Spinal cord (tissue), 10 donors: Measurements from ENCODE around the gene RNF220. TPM values are rescaled to one million over a fixed set of nuclear protein-coding genes. Genes with fewer than 3 reads are reported as not detected.
A peak's percentile ranks its signal among the peaks of the same experiment; 100 is the strongest.

Experiments used
- DNase-seq, 6 donors: peaks; one replicate each; pipeline versions ENCODE4 v3.0.0 to v3.0.0-alpha.2; 2013 to 2015; ENCODE audit warnings: low spot score in 6 of 6, low read depth in 4 of 6
- H3K27ac ChIP-seq: one replicate; pipeline ENCODE4 v1.5.1; 2013; ENCODE audit warnings: low read depth, low read length, control low read depth
- H3K27me3 ChIP-seq: one replicate; pipeline ENCODE4 v1.6.1; 2013; ENCODE audit warnings: low read length; ENCODE audit not compliant: control insufficient read depth, insufficient read depth
- H3K36me3 ChIP-seq: one replicate; pipeline ENCODE4 v1.6.1; 2013; ENCODE audit warnings: low read length; ENCODE audit not compliant: control insufficient read depth, insufficient read depth
- H3K4me1 ChIP-seq: one replicate; pipeline ENCODE4 v1.6.1; 2013; ENCODE audit warnings: low read length; ENCODE audit not compliant: control insufficient read depth, insufficient read depth
- H3K4me3 ChIP-seq: one replicate; pipeline ENCODE4 v1.5.1; 2013; ENCODE audit warnings: low read depth, low read length, control low read depth
- H3K9me3 ChIP-seq: one replicate; pipeline ENCODE4 v1.6.1; 2013; ENCODE audit warnings: low read length; ENCODE audit not compliant: control insufficient read depth, insufficient read depth
- WGBS: methylation state at CpG from one replicate; pipeline ENCODE4 v1.1.5; 2013; ENCODE audit warnings: missing lambda C conversion rate; ENCODE audit not compliant: insufficient coverage; 5-methylcytosine and 5-hydroxymethylcytosine counted together
- polyA plus RNA-seq, 2 donors: library from polyadenylated mRNA; unstranded; fragments of 120-200 nt; gene quantifications; one replicate each; pipeline ENCODE4 v1.2.1, GENCODE V29; 2013; ENCODE audit not compliant: insufficient read length in 2 of 2
- total RNA-seq, 2 donors: library from RNA; depleted of rRNA in 1 of 2; stranded (reverse); fragments of 120-200 nt in 1 of 2; fragments of >200 nt in 1 of 2; gene quantifications; one replicate each; pipeline versions ENCODE4 v1.2.3 to v1.2.4, GENCODE V29; 2013 to 2014
- donor health status: healthy.

The RNF220 gene
- total and polyA plus RNA-seq, 4 donors, result 43.0 to 123 (median 99.5) TPM

DNA sequence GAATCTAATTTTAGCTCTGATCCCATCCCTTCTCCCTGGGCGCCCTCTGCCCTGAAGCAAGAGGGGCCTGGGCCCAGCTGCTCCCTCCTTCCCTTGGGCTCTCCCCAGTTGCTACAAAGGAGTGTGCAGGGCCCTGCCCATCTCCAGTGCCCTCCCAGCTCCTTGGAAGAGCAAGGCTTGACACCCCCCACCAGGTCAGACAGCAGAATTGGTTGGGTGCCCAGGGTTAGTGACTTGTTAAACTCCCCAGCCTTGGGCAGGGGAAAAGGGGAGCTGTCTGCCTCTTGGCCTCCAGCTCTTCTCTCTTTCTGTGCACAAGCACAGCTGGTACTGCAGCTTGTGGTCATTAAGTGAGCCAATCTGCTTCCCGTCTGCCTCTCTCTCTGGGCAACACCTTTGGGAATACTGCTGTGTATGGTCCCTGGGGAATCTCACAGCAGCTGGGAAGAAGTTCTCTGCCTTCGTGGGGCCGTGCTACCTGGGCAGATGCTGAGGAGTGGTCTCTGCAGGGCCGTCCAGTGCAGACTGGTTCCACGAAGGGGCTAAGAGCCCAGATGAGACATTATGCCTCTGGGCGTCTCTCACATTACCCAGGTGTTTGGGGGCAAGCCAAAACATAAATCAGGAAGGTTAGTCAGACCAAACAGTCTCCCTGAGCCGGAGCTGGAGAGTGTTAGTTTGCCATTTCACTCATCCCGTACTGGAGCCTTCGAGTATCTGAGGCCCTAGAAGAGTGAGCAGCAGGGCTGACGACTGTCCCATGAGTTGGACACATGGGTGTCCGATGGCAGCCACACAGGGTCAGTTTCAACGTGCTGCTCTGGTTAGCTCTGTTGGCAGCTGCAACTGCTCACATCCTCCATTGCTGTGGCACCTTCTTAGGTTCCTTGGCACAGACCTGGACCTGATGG lies 231.9 kb downstream of the RNF220 start:
- H3K27me3 ChIP-seq, result no peaks in the 10 kb centered on the region
- no peak overlapping the region for H3K4me3 ChIP-seq
- WGBS, result 55% methylated on average over 12 of the region's 13 CpGs
- no peak overlapping the region for H3K27ac ChIP-seq
- peaks cover 67% of the 10 kb centered on the region for H3K36me3 ChIP-seq
- DNase-seq, result peak in 1 of 6 donors; percentile 75
- no peaks in the 10 kb centered on the region for H3K9me3 ChIP-seq
- peaks cover 46% of the 10 kb centered on the region for H3K4me1 ChIP-seq

DNA sequence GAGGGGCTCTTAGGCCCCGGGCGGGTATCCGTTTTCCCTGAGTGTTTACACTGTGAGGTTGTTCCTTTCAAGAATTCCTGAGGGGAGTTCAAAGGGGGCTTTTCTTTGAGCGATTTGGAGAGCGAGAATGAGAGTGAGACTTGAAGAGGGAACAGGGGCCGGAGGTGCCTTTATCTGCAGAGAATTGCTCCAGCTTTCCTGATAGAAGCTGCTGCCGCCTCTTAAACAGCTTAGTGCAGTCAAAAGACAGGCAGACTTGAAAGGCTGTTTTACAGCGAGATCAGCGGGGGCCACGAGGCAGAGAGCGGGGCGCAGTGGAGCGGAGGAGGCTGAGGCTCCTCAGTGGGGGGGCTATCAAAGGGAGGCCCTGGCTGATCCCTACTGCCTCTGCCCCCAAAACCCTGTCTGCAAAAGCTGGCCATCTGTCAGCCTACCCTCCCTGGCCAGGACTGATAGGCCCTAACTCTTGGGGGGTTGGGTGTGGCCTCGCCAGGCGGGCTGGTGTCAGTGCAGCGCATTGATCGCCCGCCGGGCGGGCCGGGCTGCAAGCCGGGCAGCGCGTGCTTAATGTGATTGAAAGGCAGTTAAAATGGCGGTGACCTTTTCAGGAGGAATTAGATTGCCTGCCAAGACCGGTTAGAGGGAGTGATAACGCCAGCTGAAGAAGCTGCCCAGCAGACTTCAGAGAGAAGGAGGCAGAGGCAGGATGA lies 232.8 kb downstream of the RNF220 start:
- WGBS, result 44% methylated on average over 27 of the region's 27 CpGs
- no peak overlapping the region for H3K27ac ChIP-seq
- DNase-seq, result peak in 2 of 6 donors; percentile 52 to 66
- H3K9me3 ChIP-seq, result no peaks in the 10 kb centered on the region
- no peak overlapping the region for H3K4me3 ChIP-seq
- peaks cover 42% of the 10 kb centered on the region for H3K4me1 ChIP-seq
- peaks cover 76% of the 10 kb centered on the region for H3K36me3 ChIP-seq
- H3K27me3 ChIP-seq, result no peaks in the 10 kb centered on the region

GRCh38 chr1:44640200-44640853 lies 235.3 kb downstream of the RNF220 start:
- DNase-seq, result no peak
- Histone ChIP-seq H3K27me3 (no peaks in the 10 kb centered on the region), H3K27ac (no peak overlapping the region), H3K36me3 (peaks cover 95% of the 10 kb centered on the region), H3K9me3 (no peaks in the 10 kb centered on the region), H3K4me1 (peaks cover 62% of the 10 kb centered on the region), H3K4me3 (no peak overlapping the region)
- WGBS, result 70% methylated on average over 24 of the region's 24 CpGs

DNA sequence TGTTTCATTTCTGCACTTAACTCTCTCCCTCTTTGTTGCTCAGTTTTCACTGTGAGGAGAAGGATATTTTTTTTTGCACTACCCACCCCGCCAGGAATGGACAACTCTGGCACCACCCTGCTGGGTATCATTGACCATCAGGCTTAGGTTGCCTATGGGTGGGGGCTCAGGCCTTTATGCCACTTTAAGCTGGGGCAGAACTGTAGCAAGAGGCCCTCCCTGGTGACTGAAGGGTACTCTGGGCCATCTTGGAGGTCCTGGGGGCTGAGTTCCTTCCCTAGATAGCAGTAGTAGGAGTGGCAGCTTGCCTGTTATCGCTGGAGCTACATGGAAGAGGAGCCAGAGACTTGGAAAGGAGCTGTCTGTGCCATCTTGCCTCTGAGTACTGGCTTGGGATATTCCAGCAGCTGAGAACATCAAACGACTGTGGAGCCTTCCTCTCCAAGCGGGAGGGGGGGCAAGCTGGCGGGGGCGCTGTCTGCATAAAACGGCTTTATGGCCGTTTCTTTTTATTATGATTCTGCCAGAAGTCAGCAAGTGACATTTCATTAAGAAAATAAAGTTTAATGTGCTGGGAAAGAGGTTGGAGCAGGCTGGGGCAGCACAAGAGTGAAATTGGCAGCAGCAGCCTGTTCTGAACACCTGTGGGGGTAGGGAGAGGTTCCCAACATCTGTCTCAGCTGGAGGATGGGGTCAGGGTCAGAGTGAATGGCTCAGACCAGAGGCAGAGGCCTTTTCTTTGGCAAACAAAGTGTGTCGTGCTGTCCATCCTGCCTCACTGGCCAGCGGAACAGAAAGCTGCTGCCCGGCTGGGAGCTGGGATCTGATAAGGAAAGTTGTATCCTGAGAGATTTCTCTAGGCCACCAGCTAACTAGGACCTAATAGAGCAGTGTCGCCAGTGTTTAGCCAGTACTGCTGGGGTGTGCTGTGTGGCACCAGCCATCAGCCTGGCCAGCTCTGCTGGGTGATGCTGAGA lies 236.4 kb downstream of the RNF220 start:
- Histone ChIP-seq H3K27ac (peak overlapping the region; percentile 16), H3K4me1 (peaks cover 64% of the 10 kb centered on the region), H3K4me3 (no peak overlapping the region), H3K27me3 (no peaks in the 10 kb centered on the region), H3K36me3 (peaks cover 95% of the 10 kb centered on the region), H3K9me3 (no peaks in the 10 kb centered on the region)
- DNase-seq, result peak in 1 of 6 donors; percentile 61
- WGBS, result 69% methylated on average over 11 of the region's 12 CpGs

- H3K36me3 ChIP-seq, result peaks cover 94% of the 10 kb centered on the region
- peaks cover 62% of the 10 kb centered on the region for H3K4me1 ChIP-seq
- WGBS, result 100% methylated on average over 2 of the region's 2 CpGs
- no peak overlapping the region for H3K27ac ChIP-seq
- no peaks in the 10 kb centered on the region for H3K9me3 ChIP-seq
- no peaks in the 10 kb centered on the region for H3K27me3 ChIP-seq
- no peak for DNase-seq
- H3K4me3 ChIP-seq, result no peak overlapping the region
These were observed 237.2 kb downstream of the RNF220 start for GRCh38 chr1:44642255-44642654.

DNA sequence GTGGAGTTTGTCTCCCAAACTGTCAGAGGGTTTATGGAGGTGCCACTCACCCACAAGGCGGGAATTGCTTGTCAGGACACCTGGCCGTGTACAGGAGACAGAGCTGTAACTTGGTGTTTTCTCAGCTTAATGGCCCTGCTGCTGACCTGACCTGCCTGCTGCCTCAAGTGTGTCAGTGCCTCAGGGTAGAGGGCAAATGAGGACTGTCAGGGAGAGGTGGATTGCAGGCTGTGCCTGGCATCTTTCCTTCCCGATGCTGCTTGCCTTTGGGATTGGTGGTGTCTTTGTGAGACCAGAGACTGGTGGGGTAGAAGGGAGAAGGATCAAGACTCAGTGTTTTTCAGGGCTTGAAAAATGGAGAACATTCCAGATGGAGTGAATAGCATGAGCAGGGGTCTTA lies 237.9 kb downstream of the RNF220 start:
- no peak for DNase-seq
- H3K4me3 ChIP-seq, result no peak overlapping the region
- H3K36me3 ChIP-seq, result peaks cover 93% of the 10 kb centered on the region
- no peak overlapping the region for H3K27ac ChIP-seq
- H3K9me3 ChIP-seq, result no peaks in the 10 kb centered on the region
- WGBS, result 81% methylated on average over 3 of the region's 3 CpGs
- H3K27me3 ChIP-seq, result no peaks in the 10 kb centered on the region
- peaks cover 55% of the 10 kb centered on the region for H3K4me1 ChIP-seq

GRCh38 chr1:44643721-44644334 lies 238.8 kb downstream of the RNF220 start:
- Histone ChIP-seq H3K4me3 (no peak overlapping the region), H3K4me1 (peaks cover 49% of the 10 kb centered on the region), H3K9me3 (no peaks in the 10 kb centered on the region), H3K36me3 (peaks cover 90% of the 10 kb centered on the region), H3K27ac (peak overlapping the region; percentile 48), H3K27me3 (no peaks in the 10 kb centered on the region)
- WGBS, result 66% methylated on average over 5 of the region's 9 CpGs
- peak in 1 of 6 donors; percentile 60 for DNase-seq

DNA sequence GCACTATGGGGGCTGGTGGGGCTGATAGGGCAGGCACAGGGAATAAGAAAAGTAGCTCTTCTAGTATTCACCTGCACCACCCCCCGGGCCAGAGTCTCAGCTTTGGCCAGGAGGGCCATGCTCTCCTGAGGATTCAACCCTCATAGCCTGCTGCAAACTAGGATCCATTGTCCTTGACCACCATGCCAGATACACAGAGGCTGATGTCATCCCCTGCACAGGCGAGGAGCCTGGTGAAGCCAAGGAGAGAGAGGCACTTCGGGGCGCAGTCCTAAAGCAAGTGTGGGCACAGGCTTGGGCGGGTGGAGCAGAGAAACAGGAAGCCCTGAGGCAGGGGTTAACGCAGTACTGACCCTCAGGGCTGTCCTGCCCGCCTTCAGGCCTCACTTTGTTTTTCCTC lies 239.8 kb downstream of the RNF220 start:
- Histone ChIP-seq H3K4me1 (peaks cover 51% of the 10 kb centered on the region), H3K27me3 (no peaks in the 10 kb centered on the region), H3K4me3 (no peak overlapping the region), H3K27ac (no peak overlapping the region), H3K36me3 (peaks cover 92% of the 10 kb centered on the region), H3K9me3 (no peaks in the 10 kb centered on the region)
- 90% methylated on average over 7 of the region's 7 CpGs for WGBS
- DNase-seq, result no peak
